Activated CD4-positive, alpha-beta T cell treated with anti-CD3 and anti-CD28 coated beads for 36 hours (primary cell): ENCODE data around the gene ZNF248. TPM values are rescaled to one million over a fixed set of nuclear protein-coding genes. Genes with fewer than 3 reads are reported as not detected.
A peak's percentile ranks its signal among the peaks of the same experiment; 100 is the strongest.

Experiments used
- ATAC-seq: fragments of 200-7000 bp; cut with Tn5 transposase; one replicate; pipeline ENCODE4 v1.10.0; 2021; ENCODE audit warnings: mild to moderate bottlenecking, moderate library complexity
- CTCF ChIA-PET: fragments of 350-600 bp; sonication (Branson Sonifier 250); formaldehyde crosslinking; loops from one replicate; lab custom pipeline; 2021; ENCODE audit warnings: antibody characterized with exemption; lab: Charles Lee
- POLR2A ChIA-PET: fragments of 350-600 bp; sonication (Branson Sonifier 250); formaldehyde crosslinking; loops from one replicate; lab custom pipeline; 2021; ENCODE audit warnings: antibody characterized with exemption, inconsistent platforms; lab: Charles Lee
- DNase-seq: peaks from one replicate; pipeline ENCODE4 v3.0.0-alpha.2; 2020
- H3K27ac Mint-ChIP-seq: one replicate; pipeline ENCODE4 v1.8.0; 2021; ENCODE audit warnings: mixed read lengths
- H3K27me3 Mint-ChIP-seq: one replicate; pipeline ENCODE4 v1.8.0; 2021; ENCODE audit warnings: mixed read lengths
- H3K36me3 Mint-ChIP-seq: one replicate; pipeline ENCODE4 v1.8.0; 2021; ENCODE audit warnings: low read depth, mixed read lengths
- H3K4me1 Mint-ChIP-seq: one replicate; pipeline ENCODE4 v1.8.0; 2021; ENCODE audit warnings: mixed read lengths
- H3K4me3 Mint-ChIP-seq: one replicate; pipeline ENCODE4 v1.8.0; 2021; ENCODE audit warnings: mild to moderate bottlenecking, moderate library complexity, mixed read lengths
- H3K9me3 Mint-ChIP-seq: one replicate; pipeline ENCODE4 v1.8.0; 2021; ENCODE audit warnings: low read depth, mixed read lengths
- intact Hi-C, 2 experiments: fragments of 100-400 bp; cut with DNase I in 1 of 2; cut with micrococcal nuclease in 1 of 2; formaldehyde crosslinking; loops; one replicate each; pipeline versions ENCODE4 v1.14.2 to v1.15.1; 2022 to 2024; cut with DNase I, micrococcal nuclease
- total RNA-seq, 2 experiments: library from RNA; stranded (reverse); gene quantifications; one replicate each; pipeline ENCODE4 v1.2.3, GENCODE V29; 2021

Gene ZNF248
- total RNA-seq = 1 to 10 TPM; 7.3 to 8.2 TPM

- H3K36me3 Mint-ChIP-seq = peaks cover 12% of the 10 kb centered on the region
- CTCF ChIA-PET = no interaction called here
- intact Hi-C loops = loop anchor here (1.0 to 10.0 kb wide), 9 partner anchors 27 to 545 kb away; partner anchors contain the start of genes ZNF25 (in 2 of the 2), ZNF33A (in 2 of the 2) and ZNF37A (in 2 of the 2)
- ATAC-seq (peak; percentile 98), DNase-seq (peak; percentile 97)
- H3K27ac Mint-ChIP-seq = peak within 1 kb of the TSS; percentile 78
- peak within 1 kb of the TSS; percentile 84 for H3K4me3 Mint-ChIP-seq
- H3K27me3 Mint-ChIP-seq = no peaks in the 10 kb centered on the region
- H3K9me3 Mint-ChIP-seq = no peaks in the 10 kb centered on the region
- POLR2A ChIA-PET = no interaction called here
- peaks cover 30% of the 10 kb centered on the region for H3K4me1 Mint-ChIP-seq
These were observed at the start of gene ZNF248 for GRCh38 chr10:37857287-37858211. Gene ZNF248 (minus strand): TSS chr10:37857610. CDS start chr10:37856310, 1,300 bp downstream.

DNA sequence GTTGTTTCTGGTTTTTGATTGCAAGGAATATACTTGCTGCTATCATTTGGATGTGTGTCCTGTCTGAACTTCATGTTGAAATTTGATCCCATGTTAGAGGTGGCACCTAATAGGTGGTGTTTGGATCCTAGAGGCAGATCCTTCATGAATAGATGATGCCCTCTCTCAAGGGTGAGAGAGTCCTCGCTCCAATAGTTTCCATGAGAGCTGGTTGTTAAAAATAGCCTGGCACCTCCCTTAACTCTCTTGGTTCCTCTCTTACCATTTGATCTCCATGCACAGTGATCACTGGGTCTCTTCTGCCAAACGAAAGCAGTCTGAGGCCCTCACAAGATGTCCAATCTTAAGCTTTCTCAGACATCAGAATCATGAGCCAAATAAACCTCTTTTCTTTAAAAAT lies 49.0 kb upstream of the ZNF248 start:
- Mint-ChIP-seq H3K36me3 (no peaks in the 10 kb centered on the region), H3K4me1 (no peaks in the 10 kb centered on the region), H3K27me3 (no peaks in the 10 kb centered on the region), H3K4me3 (no peak overlapping the region), H3K27ac (no peak overlapping the region), H3K9me3 (peaks cover 14% of the 10 kb centered on the region)
- no peak for ATAC-seq
- DNase-seq = no peak
- ChIA-PET POLR2A (no interaction called here), CTCF (no interaction called here)
- intact Hi-C loops = no loop called here

DNA sequence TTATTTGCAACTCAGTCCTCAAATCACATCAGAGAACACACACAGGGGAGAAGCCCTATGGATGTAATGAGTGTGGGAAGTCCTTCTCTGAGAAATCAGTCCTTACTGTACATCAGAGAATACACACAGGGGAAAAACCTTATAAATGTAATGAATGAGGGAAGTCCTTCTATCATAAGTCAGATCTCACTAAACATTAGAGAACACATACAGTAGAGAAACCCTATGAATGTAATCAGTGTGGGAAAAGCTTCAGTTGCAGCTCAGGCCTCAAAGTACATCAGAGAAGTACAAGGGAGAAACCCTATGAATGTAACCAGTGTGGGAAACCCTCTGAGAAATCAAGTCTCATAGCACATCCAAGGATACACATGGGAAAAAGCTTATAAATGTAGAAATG lies 39.0 kb upstream of the ZNF248 start:
- ChIA-PET POLR2A (no interaction called here), CTCF (no interaction called here)
- intact Hi-C loops = no loop called here
- Mint-ChIP-seq H3K4me1 (no peaks in the 10 kb centered on the region), H3K9me3 (peaks cover 27% of the 10 kb centered on the region), H3K4me3 (no peak overlapping the region), H3K27me3 (no peaks in the 10 kb centered on the region), H3K27ac (no peak overlapping the region), H3K36me3 (peaks cover 15% of the 10 kb centered on the region)
- ATAC-seq = no peak
- no peak for DNase-seq

- Mint-ChIP-seq H3K36me3 (peaks cover 15% of the 10 kb centered on the region), H3K9me3 (peaks cover 29% of the 10 kb centered on the region), H3K27me3 (no peaks in the 10 kb centered on the region), H3K4me1 (no peaks in the 10 kb centered on the region), H3K4me3 (no peak overlapping the region), H3K27ac (no peak overlapping the region)
- POLR2A ChIA-PET = no interaction called here
- CTCF ChIA-PET = no interaction called here
- intact Hi-C loops = no loop called here
- no peak for ATAC-seq
- DNase-seq = no peak
These were observed 38.3 kb upstream of the ZNF248 start for GRCh38 chr10:37895674-37896073.

GRCh38 chr10:37885850-37886249 lies 28.4 kb upstream of the ZNF248 start:
- ATAC-seq (no peak), DNase-seq (no peak)
- no peak overlapping the region for H3K27ac Mint-ChIP-seq
- intact Hi-C loops = no loop called here
- H3K36me3 Mint-ChIP-seq = peaks cover 6% of the 10 kb centered on the region
- H3K4me3 Mint-ChIP-seq = no peak overlapping the region
- no peaks in the 10 kb centered on the region for H3K27me3 Mint-ChIP-seq
- CTCF ChIA-PET = no interaction called here
- peaks cover 17% of the 10 kb centered on the region for H3K9me3 Mint-ChIP-seq
- POLR2A ChIA-PET = no interaction called here
- no peaks in the 10 kb centered on the region for H3K4me1 Mint-ChIP-seq

DNA sequence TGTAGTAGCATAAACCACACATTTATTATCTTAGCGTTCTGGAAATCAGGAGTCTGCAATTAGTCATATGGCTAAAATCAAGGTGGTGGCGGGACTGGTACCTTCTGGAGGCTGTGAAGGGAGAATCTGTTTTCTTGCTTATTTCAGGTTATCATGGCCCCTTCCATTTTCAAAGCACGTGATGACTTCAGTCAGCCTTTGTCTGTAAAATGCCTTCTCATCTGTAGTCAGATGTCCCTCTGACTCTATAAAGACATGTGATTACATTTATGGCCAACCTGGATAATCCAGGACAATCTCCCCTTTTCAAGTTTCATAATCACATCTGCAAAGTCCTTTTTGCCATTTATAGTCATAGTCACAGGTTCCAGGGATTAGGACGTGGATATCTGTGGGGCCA lies 15.5 kb upstream of the ZNF248 start:
- Mint-ChIP-seq H3K4me3 (no peak overlapping the region), H3K27ac (no peak overlapping the region), H3K27me3 (no peaks in the 10 kb centered on the region), H3K9me3 (no peaks in the 10 kb centered on the region), H3K4me1 (no peaks in the 10 kb centered on the region), H3K36me3 (no peaks in the 10 kb centered on the region)
- POLR2A ChIA-PET = no interaction called here
- intact Hi-C loops = no loop called here
- DNase-seq (no peak), ATAC-seq (no peak)
- CTCF ChIA-PET = no interaction called here

DNA sequence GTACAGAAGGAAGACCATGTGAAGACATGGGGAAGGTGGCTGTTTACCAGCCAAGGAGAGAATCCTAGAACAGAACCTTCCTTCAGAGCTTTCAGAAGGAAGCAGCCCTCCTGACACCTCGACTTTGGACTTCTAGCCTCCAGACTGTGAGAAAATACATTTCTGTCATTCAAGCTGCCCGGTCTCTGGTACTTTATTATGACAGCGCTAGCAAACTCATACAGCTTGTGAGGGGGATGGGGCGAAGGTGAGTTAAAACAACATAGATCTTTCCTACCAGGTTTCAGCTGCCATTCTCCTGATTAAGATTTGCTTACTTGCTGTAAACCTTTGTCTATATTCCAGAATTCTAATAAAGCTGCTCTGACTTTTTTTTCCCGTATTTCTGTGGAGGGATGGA lies 14.9 kb upstream of the ZNF248 start:
- H3K4me3 Mint-ChIP-seq = no peak overlapping the region
- no peaks in the 10 kb centered on the region for H3K4me1 Mint-ChIP-seq
- no peaks in the 10 kb centered on the region for H3K36me3 Mint-ChIP-seq
- no peak overlapping the region for H3K27ac Mint-ChIP-seq
- intact Hi-C loops = no loop called here
- no peaks in the 10 kb centered on the region for H3K27me3 Mint-ChIP-seq
- CTCF ChIA-PET = no interaction called here
- ATAC-seq = no peak
- H3K9me3 Mint-ChIP-seq = no peaks in the 10 kb centered on the region
- POLR2A ChIA-PET = no interaction called here
- DNase-seq = no peak

DNA sequence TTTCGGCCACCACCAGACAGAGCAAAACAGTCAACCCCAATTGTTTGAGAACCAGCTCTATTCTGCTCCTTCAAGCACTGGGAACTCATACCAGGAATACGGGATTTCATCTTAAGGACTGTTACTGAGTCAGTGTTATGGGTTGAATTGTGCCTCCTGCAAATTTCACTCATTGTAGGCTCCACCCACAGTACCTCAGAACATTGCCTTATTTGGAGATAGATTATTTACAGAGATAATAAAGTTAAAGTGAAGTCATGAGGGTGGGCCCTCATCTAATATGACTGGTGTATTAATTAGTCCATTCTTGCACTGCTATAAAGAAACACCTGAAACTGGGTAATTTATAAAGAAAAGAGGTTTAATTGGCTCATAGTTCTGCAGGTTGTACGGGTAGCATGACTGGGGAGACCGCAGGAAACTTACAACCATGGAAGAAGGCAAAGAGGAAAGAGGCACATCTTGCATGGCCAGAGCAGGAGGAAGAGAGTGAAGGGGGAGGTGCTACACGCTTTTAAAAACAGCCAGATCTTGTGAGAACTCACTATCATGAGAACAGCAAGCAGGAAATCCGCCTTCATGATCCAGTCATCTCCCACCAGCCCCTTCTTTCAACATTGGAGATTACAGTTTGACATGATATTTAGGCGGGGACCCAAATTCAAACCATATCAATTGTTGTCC lies 14.3 kb upstream of the ZNF248 start:
- no peak for DNase-seq
- ATAC-seq = no peak
- intact Hi-C loops = no loop called here
- H3K27ac Mint-ChIP-seq = no peak overlapping the region
- H3K4me1 Mint-ChIP-seq = no peaks in the 10 kb centered on the region
- H3K9me3 Mint-ChIP-seq = no peaks in the 10 kb centered on the region
- ChIA-PET CTCF (no interaction called here), POLR2A (no interaction called here)
- H3K36me3 Mint-ChIP-seq = no peaks in the 10 kb centered on the region
- no peaks in the 10 kb centered on the region for H3K27me3 Mint-ChIP-seq
- H3K4me3 Mint-ChIP-seq = no peak overlapping the region

- no peaks in the 10 kb centered on the region for H3K4me1 Mint-ChIP-seq
- H3K4me3 Mint-ChIP-seq = no peak overlapping the region
- no peaks in the 10 kb centered on the region for H3K36me3 Mint-ChIP-seq
- intact Hi-C loops = no loop called here
- ChIA-PET CTCF (no interaction called here), POLR2A (no interaction called here)
- no peaks in the 10 kb centered on the region for H3K9me3 Mint-ChIP-seq
- no peak for DNase-seq
- no peak overlapping the region for H3K27ac Mint-ChIP-seq
- no peaks in the 10 kb centered on the region for H3K27me3 Mint-ChIP-seq
- no peak for ATAC-seq
These were observed 13.7 kb upstream of the ZNF248 start for GRCh38 chr10:37871143-37871542.

- H3K27ac Mint-ChIP-seq = no peak overlapping the region
- no peak for DNase-seq
- ChIA-PET POLR2A (no interaction called here), CTCF (no interaction called here)
- H3K27me3 Mint-ChIP-seq = no peaks in the 10 kb centered on the region
- no peaks in the 10 kb centered on the region for H3K4me1 Mint-ChIP-seq
- ATAC-seq = no peak
- H3K9me3 Mint-ChIP-seq = no peaks in the 10 kb centered on the region
- intact Hi-C loops = no loop called here
- no peak overlapping the region for H3K4me3 Mint-ChIP-seq
- H3K36me3 Mint-ChIP-seq = no peaks in the 10 kb centered on the region
These were observed 11.4 kb upstream of the ZNF248 start for GRCh38 chr10:37868796-37869195.

DNA sequence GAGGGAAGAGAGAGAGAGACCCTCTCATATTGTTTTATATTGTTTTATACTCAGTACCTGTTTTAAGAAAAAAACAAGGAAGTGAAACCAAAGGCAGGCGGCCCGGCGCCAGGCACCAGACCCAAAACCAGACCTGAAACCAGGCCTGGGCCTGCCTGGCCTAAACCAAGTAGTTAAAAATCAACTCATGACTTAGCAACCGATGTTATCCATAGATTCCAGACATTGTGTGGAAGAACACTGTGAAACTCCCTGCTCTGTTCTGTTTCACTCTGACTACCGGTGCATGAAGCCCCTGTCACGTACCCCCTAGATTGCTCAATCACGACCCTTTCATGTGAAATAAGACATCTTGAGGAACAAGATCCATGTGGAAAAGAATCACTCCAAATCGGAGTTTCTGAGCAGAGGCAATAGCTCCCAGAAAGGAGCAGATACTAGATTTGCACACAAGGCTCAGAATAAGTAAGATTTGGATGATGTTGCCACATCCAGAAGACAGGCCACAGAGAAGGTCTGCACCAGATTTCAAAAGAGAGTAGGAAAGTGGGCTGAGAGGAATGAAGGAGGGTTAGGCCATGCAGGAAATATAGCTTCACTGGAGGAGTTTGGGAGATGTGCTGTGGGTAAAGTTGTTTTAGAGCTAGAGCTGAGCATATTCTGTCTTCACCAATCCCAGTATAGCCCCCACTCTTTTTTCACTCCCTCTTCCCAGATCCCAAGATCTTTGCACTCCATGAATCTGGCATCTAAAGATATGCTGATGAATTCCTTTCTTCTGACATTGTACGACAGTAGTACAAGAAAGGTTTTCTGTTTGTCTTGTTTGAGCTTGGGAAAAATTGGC lies 8.8 kb upstream of the ZNF248 start:
- intact Hi-C loops = no loop called here
- CTCF ChIA-PET = interaction anchor here (0.6 to 0.7 kb wide), 3 partner anchors 27 to 543 kb away, joined by 3 read pairs; no protein-coding TSS in a partner anchor
- ATAC-seq (no peak), DNase-seq (no peak)
- no peaks in the 10 kb centered on the region for H3K4me1 Mint-ChIP-seq
- H3K27me3 Mint-ChIP-seq = no peaks in the 10 kb centered on the region
- no peaks in the 10 kb centered on the region for H3K36me3 Mint-ChIP-seq
- H3K9me3 Mint-ChIP-seq = no peaks in the 10 kb centered on the region
- no peak overlapping the region for H3K4me3 Mint-ChIP-seq
- no peak overlapping the region for H3K27ac Mint-ChIP-seq
- POLR2A ChIA-PET = no interaction called here
